IMR-90 (cell line): ENCODE measurements around the gene ROR2. TPM values are rescaled to one million over a fixed set of nuclear protein-coding genes. Genes with fewer than 3 reads are reported as not detected.
A peak's percentile ranks its signal among the peaks of the same experiment; 100 is the strongest.

ENCODE experiments used
- ATAC-seq: fragments of 200-7000 bp; cut with Tn5 transposase; 2 replicates; pipeline ENCODE4 v1.9.1; 2020; ENCODE audit warnings: low read depth, mild to moderate bottlenecking, moderate library complexity
- BruUV-seq: library from RNA; stranded (reverse); fragments of 400-500 nt; replicated peaks from 2 replicates; lab custom pipeline; 2021; lab: Mats Ljungman, UMichigan
- CTCF ChIA-PET: fragments of 300-600 bp; formaldehyde crosslinking; extraction: SDS; loops from one replicate; lab custom pipeline; 2021; ENCODE audit warnings: antibody characterized with exemption; lab: Yijun Ruan, JAX
- POLR2A ChIA-PET: fragments of 300-600 bp; sonication (Branson Sonifier 250); formaldehyde crosslinking; loops from one replicate; lab custom pipeline; 2022; ENCODE audit warnings: antibody characterized with exemption; ENCODE audit not compliant: unreplicated experiment; lab: Charles Lee
- DNase-seq: peaks from one replicate; pipeline ENCODE4 v3.0.0; 2013
- H2AFZ ChIP-seq: replicated peaks from 2 replicates; pipeline ENCODE3; 2013; ENCODE audit warnings: low read length, mild to moderate bottlenecking; ENCODE audit not compliant: poor library complexity
- H2AK5ac ChIP-seq: 2 replicates; pipeline ENCODE4 v1.6.1; 2013; ENCODE audit warnings: low read depth, low read length, inconsistent platforms
- H2AK9ac ChIP-seq: replicated peaks from 2 replicates; pipeline ENCODE3; 2013; ENCODE audit warnings: mild to moderate bottlenecking, low read depth, low read length, moderate library complexity; ENCODE audit not compliant: poor library complexity
- H2BK120ac ChIP-seq: 2 replicates; pipeline ENCODE4 v1.6.1; 2013; ENCODE audit warnings: low read depth, low read length, inconsistent platforms
- H2BK15ac ChIP-seq: 3 replicates; pipeline ENCODE4 v1.6.1; 2013; ENCODE audit warnings: low read depth, low read length, inconsistent platforms
- H2BK20ac ChIP-seq: 2 replicates; pipeline ENCODE4 v1.6.1; 2013; ENCODE audit warnings: low read depth, mild to moderate bottlenecking, inconsistent platforms, low read length, moderate library complexity
- H2BK5ac ChIP-seq: 2 replicates; pipeline ENCODE4 v1.6.1; 2013; ENCODE audit warnings: mild to moderate bottlenecking, low read depth, low read length, inconsistent platforms; ENCODE audit not compliant: poor library complexity, severe bottlenecking
- H3K14ac ChIP-seq: replicated peaks from 2 replicates; pipeline ENCODE4 v1.6.1; 2013; ENCODE audit warnings: low read depth, low read length, inconsistent platforms
- H3K18ac ChIP-seq: 2 replicates; pipeline ENCODE4 v1.6.1; 2013; ENCODE audit warnings: low read depth, low read length, control low read depth
- H3K23ac ChIP-seq: 2 replicates; pipeline ENCODE4 v1.6.1; 2013; ENCODE audit warnings: low read depth, low read length, inconsistent platforms
- H3K27ac ChIP-seq: 2 replicates; pipeline ENCODE4 v1.5.1; 2013; ENCODE audit warnings: mild to moderate bottlenecking, control low read depth, low read length; ENCODE audit not compliant: insufficient read depth
- H3K27me3 ChIP-seq: 2 replicates; pipeline ENCODE4 v1.6.1; 2013; ENCODE audit warnings: low read length; ENCODE audit not compliant: control insufficient read depth, insufficient read depth
- H3K36me3 ChIP-seq: 2 replicates; pipeline ENCODE4 v1.6.1; 2013; ENCODE audit warnings: low read length, mixed read lengths; ENCODE audit not compliant: control insufficient read depth, insufficient read depth
- H3K4ac ChIP-seq: 2 replicates; pipeline ENCODE4 v1.6.1; 2013; ENCODE audit warnings: low read depth, low read length, inconsistent platforms
- H3K4me1 ChIP-seq: 2 replicates; pipeline ENCODE4 v1.6.1; 2013; ENCODE audit warnings: low read length, mixed read lengths; ENCODE audit not compliant: control insufficient read depth, insufficient read depth
- H3K4me2 ChIP-seq: 2 replicates; pipeline ENCODE4 v1.6.1; 2013; ENCODE audit warnings: low read depth, mild to moderate bottlenecking, control low read depth, low read length, moderate library complexity
- H3K4me3 ChIP-seq: 2 replicates; pipeline ENCODE4 v1.5.1; 2013; ENCODE audit warnings: low read depth, mild to moderate bottlenecking, control low read depth, low read length, moderate library complexity; ENCODE audit not compliant: insufficient read depth
- H3K56ac ChIP-seq: 2 replicates; pipeline ENCODE4 v1.6.1; 2013; ENCODE audit warnings: low read length, inconsistent platforms; ENCODE audit not compliant: insufficient read depth; ENCODE audit errors: extremely low read depth
- H3K79me1 ChIP-seq, 2 experiments: 2 replicates each; pipeline ENCODE4 v1.6.1; 2013; ENCODE audit warnings: low read length in 2 of 2, inconsistent platforms in 1 of 2, low read depth in 1 of 2
- H3K9ac ChIP-seq: 2 replicates; pipeline ENCODE4 v1.6.1; 2013; ENCODE audit warnings: low read depth, low read length, control low read depth
- H3K9me1 ChIP-seq: 2 replicates; pipeline ENCODE4 v1.6.1; 2013; ENCODE audit warnings: low read length, inconsistent platforms; ENCODE audit not compliant: insufficient read depth
- H3K9me3 ChIP-seq: 2 replicates; pipeline ENCODE4 v1.6.1; 2013; ENCODE audit warnings: low read length; ENCODE audit not compliant: control insufficient read depth, insufficient read depth
- H4K20me1 ChIP-seq: 2 replicates; pipeline ENCODE4 v1.6.1; 2013; ENCODE audit warnings: low read length, inconsistent platforms; ENCODE audit not compliant: insufficient read depth
- H4K5ac ChIP-seq: 2 replicates; pipeline ENCODE4 v1.6.1; 2013; ENCODE audit warnings: mild to moderate bottlenecking, low read depth, low read length, control low read depth
- H4K8ac ChIP-seq, 2 experiments: 2 replicates each; pipeline ENCODE4 v1.6.1; 2013; ENCODE audit warnings: low read depth in 2 of 2, low read length in 2 of 2, control low read depth in 1 of 2, inconsistent platforms in 1 of 2
- H4K91ac ChIP-seq: 2 replicates; pipeline ENCODE4 v1.6.1; 2013; ENCODE audit warnings: low read depth, low read length, inconsistent platforms; ENCODE audit not compliant: insufficient read depth
- BHLHE40 ChIP-seq: fragments of 150-350 bp; IDR thresholded peaks from 2 replicates; pipeline ENCODE4 v1.6.1; 2016; ENCODE audit warnings: mild to moderate bottlenecking, low read depth, low read length
- CEBPB ChIP-seq: IDR thresholded peaks from 2 replicates; pipeline ENCODE4 v1.6.1; 2012; ENCODE audit warnings: low read depth, low read length, improper control_type of control experiment
- CTCF ChIP-seq: conservative IDR thresholded peaks from 2 replicates; pipeline ENCODE4 v1.5.1; 2012; ENCODE audit warnings: mild to moderate bottlenecking, low read depth, low read length, improper control_type of control experiment
- ELK1 ChIP-seq: fragments of 150-350 bp; IDR thresholded peaks from 2 replicates; pipeline ENCODE4 v1.6.1; 2016; ENCODE audit warnings: low read depth, mild to moderate bottlenecking, low read length, moderate library complexity, borderline replicate concordance
- FOS ChIP-seq: fragments of 150-350 bp; IDR thresholded peaks from 2 replicates; pipeline ENCODE4 v1.6.1; 2016; ENCODE audit warnings: low read depth, low read length
- MAFK ChIP-seq: IDR thresholded peaks from 2 replicates; pipeline ENCODE4 v1.6.1; 2012; ENCODE audit warnings: low read depth, low read length, improper control_type of control experiment
- MAZ ChIP-seq: IDR thresholded peaks from 2 replicates; pipeline ENCODE4 v1.6.1; 2012; ENCODE audit warnings: low read depth, mild to moderate bottlenecking, low read length, improper control_type of control experiment, moderate library complexity, borderline replicate concordance
- RCOR1 ChIP-seq: IDR thresholded peaks from 2 replicates; pipeline ENCODE4 v1.6.1; 2012; ENCODE audit warnings: mild to moderate bottlenecking, low read length, improper control_type of control experiment; ENCODE audit not compliant: insufficient replicate concordance
- RFX5 ChIP-seq: IDR thresholded peaks from 2 replicates; pipeline ENCODE4 v1.8.0; 2012; ENCODE audit warnings: low read depth, mild to moderate bottlenecking, low read length, moderate library complexity
- USF2 ChIP-seq: fragments of 150-350 bp; IDR thresholded peaks from 2 replicates; pipeline ENCODE4 v1.6.1; 2017; ENCODE audit warnings: mild to moderate bottlenecking, antibody characterized with exemption, low read length, low read depth
- WGBS, 2 experiments: methylation state at CpG; one replicate each; pipeline versions ENCODE4 v1.1.5 to v1.1.7; 2013; ENCODE audit warnings: missing lambda C conversion rate in 2 of 2; ENCODE audit not compliant: insufficient read length in 1 of 2; ENCODE audit errors: extremely low coverage in 2 of 2; 5-methylcytosine and 5-hydroxymethylcytosine counted together
- dilution Hi-C: fragments of 300-500 bp; cut with HindIII; formaldehyde crosslinking; loops from one replicate; pipeline ENCODE4 v1.14.3; 2018; ENCODE audit warnings: low sequenced_read_pairs; ENCODE audit not compliant: unreplicated experiment
- in situ Hi-C: fragments of 300-500 bp; cut with MboI; formaldehyde crosslinking; loops from 3 replicates; pipeline ENCODE4 v1.14.3; 2019; ENCODE audit warnings: low sequenced_read_pairs, inconsistent platforms, mixed read lengths
- intact Hi-C: fragments of 100-400 bp; cut with micrococcal nuclease; formaldehyde crosslinking; loops from 2 replicates; pipeline ENCODE4 v1.10.0; 2022
- polyA plus RNA-seq, 3 experiments: library from polyadenylated mRNA; depleted of rRNA; stranded (reverse); fragments of >200 nt; gene quantifications; 2 replicates each; pipeline ENCODE4 v1.2.3, GENCODE V29; 2012; ENCODE audit warnings: low replicate concordance in 1 of 3
- total RNA-seq: library from RNA; depleted of rRNA; stranded (reverse); fragments of >200 nt; gene quantifications from 2 replicates; pipeline ENCODE4 v1.2.3, GENCODE V29; 2012

Gene ROR2
- total and polyA plus RNA-seq, 2 of the 4 experiments (the other 2 are of a cell fraction) = 2.3 to 4.8 TPM

GRCh38 chr9:91817493-91818224, 132.4 kb downstream of the ROR2 start (continued):
- TF ChIP-seq MAFK = no peak

GRCh38 chr9:91817106-91817492, 132.9 kb downstream of the ROR2 start:
- 62% methylated on average over 4 of the region's 8 CpGs; no CpG with 5 or more reads in 1 of the 2 experiments for WGBS, 2 experiments
- H2BK120ac ChIP-seq = peak overlapping the region; percentile 83
- peaks cover 6% of the 10 kb centered on the region; the same call in 1 of the 2 replicates for H3K9me1 ChIP-seq
- peak overlapping the region; percentile 85 for H3K27ac ChIP-seq
- H4K91ac ChIP-seq = peak overlapping the region; percentile 59
- H3K4me1 ChIP-seq = peaks cover 41% of the 10 kb centered on the region
- POLR2A ChIA-PET = no interaction called here
- ATAC-seq (no peak), DNase-seq (no peak)
- H2BK5ac ChIP-seq = peak overlapping the region; percentile 14
- peak overlapping the region; percentile 89 for H2AK5ac ChIP-seq
- H3K56ac ChIP-seq = no peak overlapping the region
- TF ChIP-seq ELK1 (no peak), USF2 (no peak), CTCF (no peak), CEBPB (no peak), RFX5 (no peak), FOS (no peak), MAZ (no peak), BHLHE40 (no peak), RCOR1 (no peak), MAFK (no peak)
- H4K5ac ChIP-seq = peak overlapping the region; percentile 28
- BruUV-seq = no TSS peak
- peaks cover 12% of the 10 kb centered on the region; the same call in 1 of the 2 replicates for H4K20me1 ChIP-seq
- peak overlapping the region; percentile 1; the same call in 1 of the 2 replicates for H3K9ac ChIP-seq
- no peak overlapping the region for H3K4me3 ChIP-seq
- peak overlapping the region; percentile 69 for H3K4ac ChIP-seq
- H2BK15ac ChIP-seq = no peak overlapping the region
- CTCF ChIA-PET = no interaction called here
- H3K27me3 ChIP-seq = peaks cover 13% of the 10 kb centered on the region; the same call in 1 of the 2 replicates
- peak overlapping the region; percentile 52 for H2BK20ac ChIP-seq
- H3K79me1 ChIP-seq = no peaks in the 10 kb centered on the region
- no peaks in the 10 kb centered on the region for H3K36me3 ChIP-seq
- no peak overlapping the region for H2AK9ac ChIP-seq
- H3K18ac ChIP-seq = peak overlapping the region; percentile 80
- intact Hi-C loops (loop anchor here (5.0 kb wide), 2 partner anchors 40 to 130 kb away; no protein-coding TSS in a partner anchor), in situ Hi-C loops (no loop called here), dilution Hi-C loops (no loop called here)
- H3K9me3 ChIP-seq = 0 out of 2 replicates have a peak, but pooled peaks cover 3% of the 10 kb centered on the region
- H4K8ac ChIP-seq = peak overlapping the region; percentile 53; a peak in 3 of 4 replicates
- peak overlapping the region; percentile 69; the same call in 1 of the 2 replicates for H3K14ac ChIP-seq
- H3K4me2 ChIP-seq = peak overlapping the region; percentile 22
- peak overlapping the region; percentile 61; the same call in 1 of the 2 replicates for H3K23ac ChIP-seq
- H2AFZ ChIP-seq = peak overlapping the region; percentile 16
